H9 (cell line): ENCODE data around the gene ARHGEF2. TPM values are rescaled to one million over a fixed set of nuclear protein-coding genes. Genes with fewer than 3 reads are reported as not detected.

ENCODE experiments used
- DNase-seq: peaks from one replicate; pipeline ENCODE4 v3.0.0-alpha.2; 2017
- H2AFZ ChIP-seq: one replicate; pipeline ENCODE4 v1.6.1; 2013; ENCODE audit warnings: mild to moderate bottlenecking, low read length, control low read depth, moderate library complexity
- H2AK5ac ChIP-seq: 2 replicates; pipeline ENCODE4 v1.6.1; 2013; ENCODE audit warnings: low read length, control low read depth, mixed read lengths; ENCODE audit not compliant: insufficient read length
- H2BK120ac ChIP-seq: one replicate; pipeline ENCODE4 v1.6.1; 2013; ENCODE audit warnings: low read depth, mild to moderate bottlenecking, low read length, control low read depth, inconsistent platforms; ENCODE audit not compliant: poor library complexity, severe bottlenecking
- H2BK12ac ChIP-seq: 2 replicates; pipeline ENCODE4 v1.6.1; 2013; ENCODE audit warnings: low read length, control low read depth, mixed read lengths, low read depth; ENCODE audit not compliant: insufficient read length
- H2BK15ac ChIP-seq: 2 replicates; pipeline ENCODE4 v1.6.1; 2013; ENCODE audit warnings: low read depth, low read length, control low read depth
- H2BK20ac ChIP-seq: one replicate; pipeline ENCODE4 v1.6.1; 2013; ENCODE audit warnings: low read depth, mild to moderate bottlenecking, low read length, control low read depth, inconsistent platforms; ENCODE audit not compliant: poor library complexity, severe bottlenecking
- H2BK5ac ChIP-seq: 2 replicates; pipeline ENCODE4 v1.6.1; 2013; ENCODE audit warnings: low read length, control low read depth, mixed read lengths; ENCODE audit not compliant: insufficient read length
- H3K14ac ChIP-seq: 2 replicates; pipeline ENCODE4 v1.6.1; 2013; ENCODE audit warnings: low read length, control low read depth; ENCODE audit not compliant: insufficient read depth
- H3K18ac ChIP-seq: 2 replicates; pipeline ENCODE4 v1.6.1; 2013; ENCODE audit warnings: low read depth, mild to moderate bottlenecking, mixed read lengths, low read length, control low read depth; ENCODE audit not compliant: insufficient read length
- H3K23ac ChIP-seq: 2 replicates; pipeline ENCODE4 v1.6.1; 2013; ENCODE audit warnings: low read length, control low read depth, mixed read lengths, low read depth; ENCODE audit not compliant: insufficient read length
- H3K23me2 ChIP-seq: 2 replicates; pipeline ENCODE4 v1.6.1; 2013; ENCODE audit warnings: low read depth, mild to moderate bottlenecking, mixed read lengths, low read length, control low read depth; ENCODE audit not compliant: insufficient read length, poor library complexity, severe bottlenecking
- H3K27ac ChIP-seq: 2 replicates; pipeline ENCODE4 v1.5.1; 2013; ENCODE audit warnings: low read length, control low read depth, mixed read lengths, low read depth; ENCODE audit not compliant: insufficient read length
- H3K27me3 ChIP-seq: 2 replicates; pipeline ENCODE4 v1.6.1; 2013; ENCODE audit warnings: low read length, control low read depth, inconsistent platforms; ENCODE audit not compliant: insufficient read depth
- H3K4ac ChIP-seq: 2 replicates; pipeline ENCODE4 v1.6.1; 2013; ENCODE audit warnings: low read depth, mild to moderate bottlenecking, control low read depth, inconsistent platforms, low read length, moderate library complexity
- H3K4me1 ChIP-seq: 2 replicates; pipeline ENCODE4 v1.6.1; 2013; ENCODE audit warnings: low read length, control low read depth, inconsistent platforms; ENCODE audit not compliant: insufficient read depth
- H3K4me2 ChIP-seq: 2 replicates; pipeline ENCODE4 v1.6.1; 2013; ENCODE audit warnings: low read length, control low read depth, mixed read lengths; ENCODE audit not compliant: insufficient read length, insufficient read depth
- H3K56ac ChIP-seq: 2 replicates; pipeline ENCODE4 v1.6.1; 2013; ENCODE audit warnings: low read depth, mild to moderate bottlenecking, mixed read lengths, low read length, control low read depth; ENCODE audit not compliant: insufficient read length
- H3K79me1 ChIP-seq: 2 replicates; pipeline ENCODE4 v1.6.1; 2013; ENCODE audit warnings: low read depth, mild to moderate bottlenecking, moderate library complexity, low read length, control low read depth, inconsistent platforms; ENCODE audit not compliant: insufficient read depth, poor library complexity, severe bottlenecking
- H3K79me2 ChIP-seq: 2 replicates; pipeline ENCODE4 v1.6.1; 2013; ENCODE audit warnings: low read length, control low read depth, inconsistent platforms; ENCODE audit not compliant: insufficient read depth
- H3K9ac ChIP-seq: 2 replicates; pipeline ENCODE4 v1.6.1; 2013; ENCODE audit warnings: low read length, control low read depth, mixed read lengths; ENCODE audit not compliant: insufficient read length; ENCODE audit errors: extremely low read depth
- H3K9me3 ChIP-seq: one replicate; pipeline ENCODE4 v1.6.1; 2013; ENCODE audit warnings: low read depth, low read length, inconsistent platforms; ENCODE audit not compliant: control insufficient read depth
- H3T11ph ChIP-seq: one replicate; pipeline ENCODE4 v1.6.1; 2013; ENCODE audit warnings: mild to moderate bottlenecking, low read length, control low read depth, inconsistent platforms
- H4K20me1 ChIP-seq: one replicate; pipeline ENCODE4 v1.6.1; 2013; ENCODE audit not compliant: control insufficient read depth, insufficient read length, insufficient read depth
- H4K5ac ChIP-seq: 2 replicates; pipeline ENCODE4 v1.6.1; 2013; ENCODE audit warnings: low read depth, mild to moderate bottlenecking, mixed read lengths, low read length, control low read depth; ENCODE audit not compliant: insufficient read length
- H4K8ac ChIP-seq: replicated peaks from 2 replicates; pipeline ENCODE4 v1.6.1; 2013; ENCODE audit warnings: low read length, control low read depth, mixed read lengths, low read depth; ENCODE audit not compliant: insufficient read length
- H4K91ac ChIP-seq: 2 replicates; pipeline ENCODE4 v1.6.1; 2013; ENCODE audit warnings: low read depth, mild to moderate bottlenecking, moderate library complexity, mixed read lengths, low read length, control low read depth; ENCODE audit not compliant: insufficient read length
- H3K27ac Mint-ChIP-seq, 3 experiments: 2 replicates in 2 of 3; 3 replicates in 1 of 3; pipeline ENCODE4 v1.8.0; 2020 to 2021; ENCODE audit warnings: mixed read lengths in 3 of 3, mild to moderate bottlenecking in 1 of 3, moderate library complexity in 1 of 3
- H3K27me3 Mint-ChIP-seq: 2 replicates; pipeline ENCODE4 v1.8.0; 2021; ENCODE audit warnings: low read depth, mild to moderate bottlenecking, moderate library complexity, mixed read lengths
- H3K36me3 Mint-ChIP-seq, 3 experiments: 2 replicates in 2 of 3; 3 replicates in 1 of 3; pipeline ENCODE4 v1.8.0; 2020 to 2021; ENCODE audit warnings: low read depth in 3 of 3, mixed read lengths in 3 of 3; ENCODE audit not compliant: insufficient read depth in 1 of 3
- H3K4me1 Mint-ChIP-seq, 2 experiments: 2 replicates each; pipeline ENCODE4 v1.8.0; 2020; ENCODE audit warnings: mixed read lengths in 2 of 2
- H3K4me3 Mint-ChIP-seq, 2 experiments: 2 replicates in 1 of 2; 3 replicates in 1 of 2; pipeline ENCODE4 v1.8.0; 2020 to 2021; ENCODE audit warnings: mild to moderate bottlenecking in 2 of 2, mixed read lengths in 2 of 2, moderate library complexity in 1 of 2
- H3K9me3 Mint-ChIP-seq, 2 experiments: 2 replicates in 1 of 2; 3 replicates in 1 of 2; pipeline ENCODE4 v1.8.0; 2020; ENCODE audit warnings: mild to moderate bottlenecking in 2 of 2, mixed read lengths in 2 of 2, moderate library complexity in 1 of 2
- WGBS: extraction: QIAGEN DNeasy Blood & Tissue Kit; methylation state at CpG from one replicate; pipeline ENCODE4 v1.1.7; 2013; ENCODE audit warnings: missing lambda C conversion rate, low lambda C conversion rate, mixed read lengths; ENCODE audit not compliant: insufficient read length; ENCODE audit errors: extremely low coverage; 5-methylcytosine and 5-hydroxymethylcytosine counted together
- long read RNA-seq: library from polyadenylated mRNA; unstranded; transcript quantifications from one replicate; pipeline ENCODE4 v2.0.0, GENCODE V29; 2020
- total RNA-seq: library from RNA; stranded (reverse); gene quantifications from 2 replicates; pipeline ENCODE4 v1.2.1, GENCODE V29; 2021
- TF ChIP-seq, protein P1 (sequence below): fragments of 200-600 bp; sonication (generic); conservative IDR thresholded peaks from 3 replicates; pipeline ENCODE4 v1.8.0; 2021; ENCODE audit warnings: antibody characterized with exemption, mild to moderate bottlenecking

ARHGEF2 gene
- 103 and 111 TPM in 2 replicates for total RNA-seq
- long read RNA-seq, full-length matches to known transcripts: 6 of 35 reads
- long read RNA-seq, partial matches to known transcripts: 18 of 35 reads
- long read RNA-seq, other reads (novel, unspliced or antisense): 11 of 35 reads

DNA sequence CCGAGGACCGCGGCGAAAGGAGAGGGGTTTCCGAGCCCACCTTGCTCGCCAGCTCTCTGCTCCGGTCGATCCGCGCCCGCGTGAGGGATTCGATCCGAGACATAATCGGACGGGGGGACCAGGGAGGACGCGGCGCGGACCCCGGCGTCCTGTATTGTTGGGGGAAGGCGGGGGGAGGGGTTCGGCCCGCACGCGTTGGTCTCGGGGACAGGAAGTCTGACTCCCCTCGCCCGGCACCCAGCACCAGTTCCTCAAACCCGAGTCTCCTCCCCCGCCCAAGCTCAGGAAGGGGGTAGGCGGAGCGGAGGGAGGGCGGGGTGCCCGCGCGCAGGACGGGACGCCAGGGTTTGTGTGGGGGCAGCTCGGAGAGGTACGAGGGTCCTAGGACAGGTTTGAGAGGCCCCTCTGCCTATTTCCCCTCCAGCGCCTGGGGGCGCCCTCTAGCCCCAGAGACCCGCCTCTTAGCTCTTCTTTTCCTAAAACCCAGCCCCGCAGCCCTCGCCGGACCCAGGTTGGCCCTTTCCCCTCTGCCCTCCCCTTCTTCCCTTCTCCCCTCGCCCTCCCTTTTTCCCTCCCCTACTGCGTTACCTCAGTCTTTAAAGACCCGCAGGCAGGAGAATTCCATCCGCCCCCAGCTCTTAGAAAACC is at the start of gene ARHGEF2:
ARHGEF2 (minus strand) TSS at position 223 of the 648 bp plus-strand sequence; CDS start at position 103, 120 bp downstream.
- H2BK12ac ChIP-seq: no peak within 1 kb of the TSS
- H2BK15ac ChIP-seq: no peak within 1 kb of the TSS
- Mint-ChIP-seq H3K27me3 (no peaks in the 10 kb centered on the region), H3K4me1 (peaks cover 77 to 85% of the 10 kb centered on the region in 2 experiments), H3K27ac (peak within 1 kb of the TSS; percentile 97 to 99 (median 97)), H3K9me3 (no peaks in the 10 kb centered on the region), H3K36me3 (peaks cover 0 to 8% (median 2%) of the 10 kb centered on the region in 3 experiments; a peak in 3 of 7 replicates), H3K4me3 (peak within 1 kb of the TSS; percentile 90 to 92)
- no peak within 1 kb of the TSS for H2AFZ ChIP-seq
- no peak within 1 kb of the TSS for H3K4ac ChIP-seq
- TF ChIP-seq, protein P1, sequence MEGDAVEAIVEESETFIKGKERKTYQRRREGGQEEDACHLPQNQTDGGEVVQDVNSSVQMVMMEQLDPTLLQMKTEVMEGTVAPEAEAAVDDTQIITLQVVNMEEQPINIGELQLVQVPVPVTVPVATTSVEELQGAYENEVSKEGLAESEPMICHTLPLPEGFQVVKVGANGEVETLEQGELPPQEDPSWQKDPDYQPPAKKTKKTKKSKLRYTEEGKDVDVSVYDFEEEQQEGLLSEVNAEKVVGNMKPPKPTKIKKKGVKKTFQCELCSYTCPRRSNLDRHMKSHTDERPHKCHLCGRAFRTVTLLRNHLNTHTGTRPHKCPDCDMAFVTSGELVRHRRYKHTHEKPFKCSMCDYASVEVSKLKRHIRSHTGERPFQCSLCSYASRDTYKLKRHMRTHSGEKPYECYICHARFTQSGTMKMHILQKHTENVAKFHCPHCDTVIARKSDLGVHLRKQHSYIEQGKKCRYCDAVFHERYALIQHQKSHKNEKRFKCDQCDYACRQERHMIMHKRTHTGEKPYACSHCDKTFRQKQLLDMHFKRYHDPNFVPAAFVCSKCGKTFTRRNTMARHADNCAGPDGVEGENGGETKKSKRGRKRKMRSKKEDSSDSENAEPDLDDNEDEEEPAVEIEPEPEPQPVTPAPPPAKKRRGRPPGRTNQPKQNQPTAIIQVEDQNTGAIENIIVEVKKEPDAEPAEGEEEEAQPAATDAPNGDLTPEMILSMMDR: peak; percentile 72
- no peak within 1 kb of the TSS for H4K91ac ChIP-seq
- peak within 1 kb of the TSS; percentile 85 for H3K18ac ChIP-seq
- peak within 1 kb of the TSS; percentile 81 for H3K4me2 ChIP-seq
- H3K9me3 ChIP-seq: no peaks in the 10 kb centered on the region
- no CpG with 5 or more reads among the region's 52 CpGs for WGBS
- DNase-seq: peak; percentile 94
- H4K5ac ChIP-seq: no peak within 1 kb of the TSS
- H3K79me2 ChIP-seq: peaks cover 22% of the 10 kb centered on the region; the same call in 1 of the 2 replicates
- H2BK5ac ChIP-seq: no peak within 1 kb of the TSS
- no peak within 1 kb of the TSS for H4K8ac ChIP-seq
- H3K27ac ChIP-seq: no peak within 1 kb of the TSS
- H3K14ac ChIP-seq: peak within 1 kb of the TSS; percentile 79
- H2BK20ac ChIP-seq: no peak within 1 kb of the TSS
- no peak within 1 kb of the TSS for H3K56ac ChIP-seq
- H2AK5ac ChIP-seq: no peak within 1 kb of the TSS
- H3K4me1 ChIP-seq: peaks cover 14% of the 10 kb centered on the region
- no peak within 1 kb of the TSS for H3K23ac ChIP-seq
- H4K20me1 ChIP-seq: peaks cover 7% of the 10 kb centered on the region
- H2BK120ac ChIP-seq: no peak within 1 kb of the TSS
- no peak within 1 kb of the TSS for H3T11ph ChIP-seq
- H3K9ac ChIP-seq: peak within 1 kb of the TSS; percentile 71
- H3K79me1 ChIP-seq: peaks cover 6% of the 10 kb centered on the region
- H3K23me2 ChIP-seq: peaks cover 28% of the 10 kb centered on the region
- no peaks in the 10 kb centered on the region for H3K27me3 ChIP-seq
